GM18951 (cell line): ENCODE results near the gene AMZ2.
"Not testable (repeated sequence)": the region's sequence is repeated elsewhere in the genome, so short reads cannot be mapped to it uniquely, and the experiment has no call there.

Source experiments
- POLR2A ChIP-seq: IDR thresholded peaks from 4 replicates; pipeline ENCODE4 v1.6.1; 2011; ENCODE audit warnings: mild to moderate bottlenecking; ENCODE audit not compliant: insufficient read length, insufficient read depth; ENCODE audit errors: extremely low read depth
- in situ Hi-C: fragments of 300-500 bp; cut with MboI; formaldehyde crosslinking; loops from one replicate; pipeline ENCODE4 v1.12.0; 2022; ENCODE audit warnings: low sequenced_read_pairs, mixed read lengths, inconsistent platforms; ENCODE audit not compliant: unreplicated experiment

AMZ2 gene

DNA sequence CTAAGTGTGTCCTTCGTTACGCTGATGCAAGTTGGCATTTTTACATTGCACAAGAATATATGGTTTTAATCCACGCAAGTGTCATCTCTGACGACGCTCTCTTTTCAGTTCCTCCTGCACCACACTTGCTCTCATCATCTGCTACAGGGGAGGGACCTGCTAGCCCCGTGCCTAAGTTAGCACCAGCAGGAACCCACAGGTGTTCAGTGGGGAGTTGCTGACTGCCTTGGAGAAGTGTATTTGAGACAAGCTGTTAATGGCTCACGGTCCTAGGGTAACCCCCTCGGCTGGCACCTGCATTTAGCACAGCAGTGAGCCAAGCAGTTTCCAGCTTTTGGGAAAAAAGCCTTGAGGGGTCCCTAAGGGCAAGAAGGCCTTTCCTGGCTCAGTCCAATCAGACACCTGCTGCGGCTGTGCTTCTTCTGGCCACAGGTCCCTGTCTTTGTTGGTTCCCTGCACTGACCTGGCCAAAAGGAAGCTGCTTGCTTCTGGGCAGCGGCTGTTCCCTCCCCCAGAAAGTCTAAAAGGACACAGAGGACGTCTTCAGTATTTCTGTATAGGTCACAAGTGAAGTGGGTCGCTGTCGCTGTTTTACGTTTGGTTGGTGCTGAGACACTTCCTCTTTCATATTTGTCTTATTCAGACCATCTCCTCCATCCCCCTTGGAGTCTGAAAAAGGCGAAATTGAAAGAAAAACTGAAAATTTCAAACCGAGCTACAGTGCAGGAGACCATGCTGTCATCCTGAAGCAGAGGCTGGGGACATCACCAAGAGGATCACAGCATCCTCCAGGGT is 10.3 kb upstream of the AMZ2 start:
- in situ Hi-C loops: not testable (repeated sequence)
- peak; percentile 42 for TF ChIP-seq POLR2A

DNA sequence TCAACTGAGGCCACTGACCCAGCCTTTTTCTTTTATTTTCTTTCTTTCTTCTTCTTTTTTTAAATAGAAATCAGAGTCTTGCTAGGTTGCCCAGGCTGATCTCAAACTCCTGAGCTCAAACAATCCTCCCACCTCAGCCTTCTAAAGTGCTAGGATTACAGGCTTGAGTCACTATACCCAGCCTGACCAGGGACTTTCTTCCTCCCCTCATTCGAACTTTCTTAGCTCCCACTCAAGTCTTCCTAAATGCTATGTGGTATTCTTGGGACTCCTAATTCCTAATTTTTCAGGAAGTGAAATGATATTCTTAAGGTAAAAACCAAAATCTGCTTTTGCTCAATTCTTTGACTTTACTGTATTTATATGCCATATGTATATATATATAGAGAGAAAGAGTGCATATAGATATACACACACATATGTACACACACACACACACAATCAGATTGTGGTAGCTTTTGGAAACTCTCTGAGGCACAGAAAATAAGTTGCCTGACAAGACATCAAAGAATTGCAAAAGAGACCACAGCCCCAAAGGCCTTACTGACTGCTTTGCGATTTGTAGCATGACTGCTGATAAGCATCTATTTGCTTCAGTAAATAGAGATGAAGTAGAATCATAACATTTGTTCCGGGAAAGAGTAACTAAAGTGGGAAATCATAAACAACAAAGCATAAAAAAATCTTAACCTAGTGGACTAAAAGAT is 9.5 kb upstream of the AMZ2 start:
- no peak for TF ChIP-seq POLR2A
- in situ Hi-C loops: no loop called here

DNA sequence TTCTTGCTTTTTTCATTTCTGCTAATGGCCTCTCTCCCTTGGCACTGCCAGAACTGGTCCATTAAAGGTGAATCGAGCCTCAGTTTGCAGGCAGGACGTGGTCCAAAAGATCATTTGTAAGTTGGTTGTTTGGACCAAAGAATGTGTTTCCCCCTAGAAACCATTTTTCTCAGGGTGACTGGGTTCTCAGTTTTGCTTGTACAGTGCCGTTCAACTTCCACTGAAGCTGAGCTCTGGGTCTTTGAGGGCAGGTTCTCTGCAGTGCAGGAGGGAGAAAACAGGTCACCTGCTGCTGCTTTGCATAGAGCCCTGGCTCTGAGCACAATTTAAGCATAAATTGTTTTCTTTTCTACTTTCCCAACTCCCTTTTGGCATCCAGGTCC is 9.0 kb upstream of the AMZ2 start:
- in situ Hi-C loops: no loop called here
- no peak for TF ChIP-seq POLR2A

DNA sequence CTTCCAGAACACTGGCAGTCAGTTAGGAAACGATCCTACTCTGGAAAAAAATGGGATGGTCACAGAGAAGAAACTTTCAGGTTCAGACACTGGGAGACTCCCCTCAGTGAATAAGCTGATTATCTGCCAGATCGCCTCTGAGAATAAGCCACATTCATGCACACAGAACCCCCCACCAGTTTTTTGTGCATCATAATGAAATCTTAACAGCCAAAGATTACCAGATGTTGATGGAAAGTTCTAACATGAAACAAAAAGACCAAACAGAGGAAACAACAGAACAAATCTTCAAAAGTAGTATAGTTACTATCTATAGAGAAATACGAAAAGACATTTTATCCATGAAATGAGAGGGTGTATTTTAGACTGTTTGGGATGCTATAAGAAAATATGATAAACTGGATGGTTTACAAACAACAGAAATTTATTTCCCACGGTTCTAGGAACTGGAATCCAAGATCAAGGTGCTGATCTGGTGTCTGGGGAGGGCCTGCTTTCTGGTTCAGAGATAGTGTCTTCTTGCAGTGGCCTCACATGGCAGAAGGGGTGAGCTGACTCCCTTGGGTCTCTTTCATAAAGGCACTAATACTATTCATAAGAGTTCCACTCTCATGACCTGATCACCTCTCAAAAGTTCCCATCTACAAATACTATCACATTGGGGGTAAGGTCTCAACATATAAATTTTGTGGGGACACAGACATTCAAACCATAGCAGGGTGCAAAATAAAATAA is 8.0 kb upstream of the AMZ2 start:
- TF ChIP-seq POLR2A: no peak
- in situ Hi-C loops: no loop called here

DNA sequence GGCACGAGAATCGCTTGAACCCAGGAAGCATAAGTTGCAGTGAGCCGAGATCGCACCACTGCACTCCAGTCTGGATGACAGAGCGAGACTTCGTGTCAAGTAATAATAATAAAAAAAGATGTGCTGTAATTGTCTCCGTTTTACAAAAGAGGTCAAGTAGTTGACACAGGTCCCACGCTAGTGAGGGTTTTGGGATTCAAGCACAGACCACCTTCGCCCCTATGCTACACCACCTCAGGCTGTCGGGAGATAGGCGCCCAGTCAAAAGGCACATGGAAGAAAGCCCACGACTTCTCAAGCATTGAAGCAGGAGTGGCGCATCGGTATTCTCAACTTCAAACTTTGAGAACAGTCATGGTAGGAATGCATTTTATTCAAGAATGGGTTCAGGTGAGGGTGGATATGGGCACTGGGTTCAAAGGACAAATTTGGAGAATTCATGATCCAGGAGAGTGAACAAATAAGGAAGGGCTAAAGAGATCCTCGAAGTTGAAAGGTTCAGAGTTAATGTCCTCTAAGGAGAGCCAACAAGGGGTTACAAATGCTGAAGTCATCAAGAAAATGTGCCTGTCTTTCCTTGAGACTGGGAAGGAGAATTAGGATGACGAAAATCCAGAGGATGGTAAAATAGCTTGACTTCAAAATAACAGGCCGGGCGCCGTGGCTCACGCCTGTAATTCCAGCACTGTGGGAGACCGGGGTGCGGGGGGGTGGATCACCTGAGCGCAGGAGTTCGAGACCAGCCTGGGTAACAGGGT is 1.4 kb upstream of the AMZ2 start:
- in situ Hi-C loops: no loop called here

DNA sequence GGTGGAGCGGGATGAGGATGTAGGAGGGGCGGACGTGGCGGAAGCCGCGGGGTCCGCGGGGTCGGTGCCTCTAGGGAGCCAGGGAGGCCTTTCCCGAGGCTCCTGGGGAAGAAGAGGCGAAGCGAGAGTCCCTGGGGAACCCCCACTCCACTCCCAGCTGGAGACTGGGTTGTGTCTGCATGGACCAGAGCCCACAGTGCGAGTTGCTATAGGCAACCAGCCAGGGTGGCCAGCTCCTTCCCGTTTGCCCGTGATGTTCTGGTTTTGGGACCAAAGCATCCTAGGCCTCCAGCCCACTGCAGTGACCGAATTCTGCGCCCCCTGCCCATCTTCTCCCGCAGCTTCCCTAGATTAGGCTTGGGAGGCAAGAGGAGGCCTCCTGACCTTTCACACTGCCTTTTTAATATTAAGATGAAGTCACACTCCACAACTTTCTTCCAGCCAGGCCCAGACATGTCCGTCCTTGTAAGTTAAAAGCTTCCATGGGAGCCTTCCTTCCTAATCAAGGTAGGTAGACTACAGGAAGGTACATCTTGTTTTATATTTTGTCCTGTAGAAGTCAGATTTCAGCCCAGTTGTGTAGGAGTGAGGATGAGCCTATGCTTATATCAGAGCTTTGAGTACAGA is 469 bp downstream of the AMZ2 start:
- in situ Hi-C loops: no loop called here
- TF ChIP-seq POLR2A: no peak

More for the DNA sequence above, 1.4 kb upstream of the AMZ2 start:
- TF ChIP-seq POLR2A: no peak

DNA sequence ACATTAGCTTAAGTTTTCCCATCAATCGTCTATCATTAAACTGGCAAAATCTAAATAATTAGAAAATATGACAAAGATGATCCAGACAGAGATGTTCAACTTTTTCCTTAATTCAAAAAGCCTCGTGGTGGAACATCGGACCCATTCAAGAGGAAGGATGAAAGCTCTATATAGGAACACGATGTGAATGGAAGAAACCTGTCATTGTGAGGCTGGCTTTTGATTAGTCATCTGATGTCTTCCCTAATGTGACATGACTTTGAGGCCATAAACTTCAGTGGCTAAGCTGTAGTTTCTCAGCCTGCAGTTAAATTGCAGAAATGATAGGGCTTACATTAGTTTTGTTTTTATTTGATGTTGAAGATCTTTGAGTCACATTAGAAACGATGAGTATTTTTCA is 1.0 kb downstream of the AMZ2 start:
- in situ Hi-C loops: no loop called here
- TF ChIP-seq POLR2A: no peak

DNA sequence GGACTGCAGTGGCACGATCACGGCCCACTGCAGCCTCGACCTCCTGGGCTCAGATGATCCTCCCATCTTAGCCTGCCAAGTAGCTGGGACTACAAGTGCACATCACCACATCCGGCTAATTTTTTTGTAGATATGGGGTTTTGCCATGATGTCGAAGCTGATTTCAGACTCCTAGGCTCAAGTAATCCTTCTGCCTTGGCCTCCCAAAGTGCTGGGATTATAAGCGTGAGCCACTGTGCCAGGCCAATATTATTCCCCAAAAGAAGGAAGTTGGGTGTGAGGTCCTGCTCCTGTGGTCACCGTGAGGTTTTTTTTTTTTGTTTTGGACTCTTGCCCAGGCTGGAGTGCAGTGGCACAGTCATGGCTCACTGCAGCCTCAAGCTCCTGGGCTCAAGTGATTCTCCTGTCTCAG is 1.5 kb downstream of the AMZ2 start:
- TF ChIP-seq POLR2A: no peak
- in situ Hi-C loops: no loop called here

DNA sequence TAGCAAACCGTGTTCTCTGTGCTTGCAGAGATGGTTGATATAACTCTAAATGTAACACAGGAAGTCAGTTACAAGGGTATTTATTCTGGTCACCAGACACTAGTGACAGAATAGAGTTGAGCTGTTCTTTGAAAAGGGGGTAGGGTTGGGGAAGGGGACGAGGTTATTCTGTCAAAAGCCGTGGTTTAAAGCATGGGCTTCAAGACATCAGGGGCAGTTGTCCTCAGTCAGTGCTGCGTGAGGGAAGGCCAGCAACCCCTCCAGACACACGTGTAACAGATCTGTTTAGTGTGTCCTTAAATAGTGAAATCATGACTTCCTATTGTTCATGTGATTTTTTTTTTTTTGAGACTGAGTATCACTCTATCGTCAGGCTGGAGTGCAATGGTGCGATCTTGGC is 5.6 kb downstream of the AMZ2 start:
- in situ Hi-C loops: loop anchor here (25.0 kb wide), 1 partner anchor 509 kb away; no protein-coding TSS in a partner anchor

DNA sequence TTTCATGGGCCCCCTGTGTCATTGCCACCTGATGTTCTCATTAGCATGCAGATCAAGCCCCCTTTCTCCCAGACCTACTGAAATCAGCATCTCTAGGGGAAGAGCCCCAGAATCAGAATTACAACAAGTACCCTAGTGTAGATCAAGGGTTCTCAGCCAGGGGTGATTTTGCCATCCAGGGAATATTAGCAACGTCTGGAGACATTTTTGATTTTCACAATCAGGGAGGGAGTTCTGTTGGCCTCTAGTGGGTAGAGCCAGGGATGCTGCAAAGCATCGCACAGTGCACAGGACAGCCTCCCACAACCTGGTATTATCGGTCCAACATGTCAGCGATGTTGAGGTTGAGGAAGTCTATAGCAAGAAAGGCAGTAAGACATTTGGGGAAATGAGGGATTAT is 7.3 kb downstream of the AMZ2 start:
- in situ Hi-C loops: loop anchor here (25.0 kb wide), 1 partner anchor 507 kb away; no protein-coding TSS in a partner anchor

DNA sequence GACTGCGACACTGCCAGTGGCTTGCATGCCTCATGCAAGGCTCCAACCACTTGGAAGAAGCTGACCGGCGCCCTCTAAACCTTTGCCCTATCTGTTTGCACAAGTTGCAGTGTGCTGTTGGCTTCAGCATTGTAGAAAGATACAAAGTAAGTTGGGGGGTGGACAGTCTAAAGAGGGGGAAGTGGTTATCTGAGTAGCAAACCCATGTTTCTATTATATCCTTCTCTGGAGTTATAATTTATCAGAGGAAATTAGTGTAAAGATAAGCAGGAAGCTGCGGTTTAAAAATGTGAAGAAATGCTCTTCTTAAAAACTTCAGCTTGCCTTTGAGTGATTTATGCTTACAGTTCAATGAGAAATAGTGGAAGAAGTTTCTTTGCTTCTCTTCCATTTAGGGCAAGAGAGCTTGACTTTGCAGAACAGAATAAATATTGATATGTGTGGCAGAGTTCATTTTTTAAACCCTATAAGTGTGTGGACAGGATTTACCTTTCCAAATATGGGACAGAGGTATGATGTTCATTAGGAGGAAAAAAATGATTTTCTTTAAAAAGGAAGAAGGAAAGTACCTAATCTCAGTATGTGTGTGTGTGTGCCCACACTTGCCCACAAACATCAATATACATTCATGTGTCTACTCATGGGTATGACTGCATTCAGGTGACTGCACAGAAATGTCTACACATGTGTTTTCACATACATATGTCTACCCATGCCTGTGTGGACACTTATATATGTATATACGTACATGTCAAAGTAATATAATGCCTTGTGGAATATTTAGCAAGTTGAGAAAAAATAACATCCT is 8.1 kb downstream of the AMZ2 start:
- in situ Hi-C loops: loop anchor here (25.0 kb wide), 1 partner anchor 506 kb away; no protein-coding TSS in a partner anchor
- TF ChIP-seq POLR2A: no peak

More for the DNA sequence above, 7.3 kb downstream of the AMZ2 start:
- no peak for TF ChIP-seq POLR2A

DNA sequence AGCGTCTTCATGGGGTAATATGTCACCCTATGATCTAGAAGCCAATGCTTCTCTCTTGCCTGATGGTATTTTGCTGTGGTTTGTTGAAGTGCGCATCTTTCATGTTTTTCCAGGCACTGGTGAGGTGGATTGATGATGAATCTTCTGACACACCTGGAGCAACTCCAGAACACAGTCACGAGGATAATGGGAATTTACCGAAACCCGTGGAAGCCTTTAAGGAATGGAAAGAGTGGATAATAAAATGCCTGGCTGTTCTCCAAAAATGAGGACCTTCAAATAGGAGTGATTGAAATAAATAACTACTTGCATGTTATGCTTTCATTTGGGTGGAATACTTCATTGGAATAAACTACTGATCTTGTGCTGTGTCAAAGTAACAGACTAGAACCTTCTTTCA is 8.9 kb downstream of the AMZ2 start:
- in situ Hi-C loops: loop anchor here (25.0 kb wide), 1 partner anchor 506 kb away; no protein-coding TSS in a partner anchor
